Body of pancreas (tissue), 4 donors: Measurements from ENCODE around the gene SOX5. TPM values are rescaled to one million over a fixed set of nuclear protein-coding genes. Genes with fewer than 3 reads are reported as not detected.

ENCODE experiments used
- ATAC-seq: fragments of 150-250 bp; one replicate; pipeline ENCODE4 v1.9.1; 2016
- DNase-seq, 4 donors: peaks; one replicate each; pipeline ENCODE4 v3.0.0-alpha.2; 2019
- H3K27ac ChIP-seq, 4 donors: fragments of 200-600 bp; sonication (generic); 1 replicate in 3 of 4; 2 replicates in 1 of 4; pipeline versions ENCODE4 v1.5.1 to v1.6.1; 2016 to 2019; ENCODE audit warnings: mild to moderate bottlenecking in 1 of 4, mixed read lengths in 1 of 4, moderate library complexity in 1 of 4
- H3K27me3 ChIP-seq, 2 donors: fragments of 200-600 bp; sonication (generic); one replicate each; pipeline ENCODE4 v1.6.0; 2016; ENCODE audit warnings: mild to moderate bottlenecking in 1 of 2
- H3K36me3 ChIP-seq, 2 donors: fragments of 200-600 bp; sonication (generic); replicated peaks in 1 of 2; 2 replicates each; pipeline ENCODE4 v1.5.1; 2016; ENCODE audit warnings: low read depth in 2 of 2; ENCODE audit not compliant: insufficient read depth in 1 of 2
- H3K4me1 ChIP-seq: fragments of 200-600 bp; sonication (generic); one replicate; pipeline ENCODE4 v1.6.0; 2016
- H3K4me3 ChIP-seq, 2 donors: fragments of 200-600 bp; sonication (generic); 1 replicate in 1 of 2; 2 replicates in 1 of 2; pipeline ENCODE4 v1.5.1; 2016 to 2019
- H3K9me3 ChIP-seq, 3 donors: fragments of 200-600 bp; sonication (generic); 1 replicate in 2 of 3; 2 replicates in 1 of 3; pipeline ENCODE4 v1.5.1; 2016
- CTCF ChIP-seq, 7 experiments: fragments of 450-650 bp in 4 of 7; fragments of 200-600 bp in 3 of 7; sonication (generic) in 3 of 7; IDR thresholded peaks; one replicate each; pipeline ENCODE4 v1.5.1; 2016 to 2019; ENCODE audit warnings: antibody characterized with exemption in 7 of 7
- POLR2A ChIP-seq, 3 donors: fragments of 450-650 bp; IDR thresholded peaks; one replicate each; pipeline ENCODE4 v1.6.1; 2016; ENCODE audit warnings: antibody characterized with exemption in 3 of 3, mild to moderate bottlenecking in 2 of 3
- WGBS, 2 donors: methylation state at CpG; one replicate each; pipeline ENCODE4 v1.1.5; 2017; 5-methylcytosine and 5-hydroxymethylcytosine counted together
- intact Hi-C: fragments of 100-400 bp; cut with DNase I; formaldehyde crosslinking; loops from one replicate; pipeline ENCODE4 v1.15.1; 2023
- total RNA-seq, 2 donors: library from RNA; depleted of rRNA; stranded (reverse); fragments of >200 nt; gene quantifications; one replicate each; pipeline ENCODE4 v1.1.0, GENCODE V29; 2016

Gene SOX5
- total RNA-seq, 2 donors from 2014 or later = 3.0 to 10.4 TPM

GRCh38 chr12:23758608-23759007 lies 190.9 kb downstream of the SOX5 start:
- TF ChIP-seq CTCF (IDR thresholded peaks at IDR 0.05) (no peak), POLR2A (IDR thresholded peaks at IDR 0.05) (no peak)
- H3K4me3 ChIP-seq = no peak overlapping the region
- no peaks in the 10 kb centered on the region for H3K36me3 ChIP-seq
- H3K9me3 ChIP-seq = no peaks in the 10 kb centered on the region
- no peaks in the 10 kb centered on the region for H3K27me3 ChIP-seq
- intact Hi-C loops = no loop called here
- 90 to 93% methylated on average over 3 of the region's 3 CpGs for WGBS, 2 donors
- H3K4me1 ChIP-seq = no peaks in the 10 kb centered on the region
- DNase-seq (no peak), ATAC-seq (no peak)
- H3K27ac ChIP-seq = no peak overlapping the region

- Histone ChIP-seq H3K9me3 (no peaks in the 10 kb centered on the region), H3K4me1 (no peaks in the 10 kb centered on the region), H3K36me3 (no peaks in the 10 kb centered on the region), H3K4me3 (no peak overlapping the region), H3K27ac (no peak overlapping the region), H3K27me3 (no peaks in the 10 kb centered on the region)
- WGBS, 2 donors = 12 to 18% methylated on average over 1 of the region's 1 CpG
- intact Hi-C loops = no loop called here
- TF ChIP-seq POLR2A (IDR thresholded peaks at IDR 0.05) (no peak), CTCF (IDR thresholded peaks at IDR 0.05) (no peak)
- ATAC-seq (no peak), DNase-seq (no peak)
Observed at GRCh38 chr12:23757541-23757962, 191.9 kb downstream of the SOX5 start.

GRCh38 chr12:23756416-23756815 lies 193.1 kb downstream of the SOX5 start:
- intact Hi-C loops = no loop called here
- Histone ChIP-seq H3K27me3 (no peaks in the 10 kb centered on the region), H3K9me3 (no peaks in the 10 kb centered on the region), H3K4me1 (no peaks in the 10 kb centered on the region), H3K36me3 (no peaks in the 10 kb centered on the region), H3K27ac (no peak overlapping the region), H3K4me3 (no peak overlapping the region)
- ATAC-seq (no peak), DNase-seq (no peak)
- WGBS, 2 donors = 95 to 96% methylated on average over 2 of the region's 2 CpGs
- TF ChIP-seq CTCF (IDR thresholded peaks at IDR 0.05) (no peak), POLR2A (IDR thresholded peaks at IDR 0.05) (no peak)

GRCh38 chr12:23753628-23754365 lies 195.7 kb downstream of the SOX5 start:
- no peak for ATAC-seq
- WGBS, 2 donors = 70 to 75% methylated on average over 5 of the region's 5 CpGs
- H3K4me1 ChIP-seq = no peaks in the 10 kb centered on the region
- H3K4me3 ChIP-seq = no peak overlapping the region
- H3K9me3 ChIP-seq = no peaks in the 10 kb centered on the region
- H3K36me3 ChIP-seq = no peaks in the 10 kb centered on the region
- no peaks in the 10 kb centered on the region for H3K27me3 ChIP-seq
- TF ChIP-seq CTCF (IDR thresholded peaks at IDR 0.05) (no peak), POLR2A (IDR thresholded peaks at IDR 0.05) (no peak)
- no peak overlapping the region for H3K27ac ChIP-seq
- intact Hi-C loops = no loop called here
- no peak for DNase-seq

- no peak overlapping the region for H3K4me3 ChIP-seq
- no peak for DNase-seq
- intact Hi-C loops = no loop called here
- H3K27ac ChIP-seq = no peak overlapping the region
- no peaks in the 10 kb centered on the region for H3K27me3 ChIP-seq
- TF ChIP-seq CTCF (IDR thresholded peaks at IDR 0.05) (no peak), POLR2A (IDR thresholded peaks at IDR 0.05) (no peak)
- 78 to 85% methylated on average over 5 of the region's 5 CpGs for WGBS, 2 donors
- no peak for ATAC-seq
- H3K4me1 ChIP-seq = no peaks in the 10 kb centered on the region
- no peaks in the 10 kb centered on the region for H3K9me3 ChIP-seq
- H3K36me3 ChIP-seq = no peaks in the 10 kb centered on the region
Observed at GRCh38 chr12:23752245-23752644, 197.2 kb downstream of the SOX5 start.
